Left renal pelvis (tissue), 4 donors: Measurements from ENCODE around the gene QRFP. TPM values are rescaled to one million over a fixed set of nuclear protein-coding genes. Genes with fewer than 3 reads are reported as not detected.
"Not testable (repeated sequence)": the region's sequence is repeated elsewhere in the genome, so short reads cannot be mapped to it uniquely, and the experiment has no call there.

Experiments
- DNase-seq, 4 donors: peaks; one replicate each; pipeline ENCODE4 v3.0.0-alpha.2; 2013; ENCODE audit warnings: low read depth in 4 of 4, low spot score in 3 of 4
- polyA plus RNA-seq, 4 donors: library from polyadenylated mRNA; unstranded; fragments of 120-200 nt; gene quantifications; one replicate each; pipeline ENCODE4 v1.2.1, GENCODE V29; 2013; ENCODE audit not compliant: insufficient read length in 4 of 4

QRFP gene
- polyA plus RNA-seq, 4 donors, result 0.37 to 0.61 (median 0.59) TPM

GRCh38 chr9:130858739-130859705, 37.6 kb downstream of the QRFP start:
- no peak for DNase-seq

- DNase-seq, result no peak
Measured at GRCh38 chr9:130857864-130858738, 38.5 kb downstream of the QRFP start.

GRCh38 chr9:130856474-130856873, 40.1 kb downstream of the QRFP start:
- no peak for DNase-seq

- DNase-seq, result no peak
Measured at GRCh38 chr9:130854835-130855234, 41.8 kb downstream of the QRFP start.

GRCh38 chr9:130854092-130854491, 42.5 kb downstream of the QRFP start:
- DNase-seq, result no peak

GRCh38 chr9:130852801-130853200, 43.8 kb downstream of the QRFP start:
- no peak for DNase-seq

- DNase-seq, result no peak
Measured at GRCh38 chr9:130849356-130849755, 47.3 kb downstream of the QRFP start.

GRCh38 chr9:130848514-130848913, 48.1 kb downstream of the QRFP start:
- not testable (repeated sequence) for DNase-seq

- DNase-seq, result no peak
Measured at GRCh38 chr9:130847306-130848217, 49.0 kb downstream of the QRFP start.

GRCh38 chr9:130846487-130847305, 49.9 kb downstream of the QRFP start:
- no peak for DNase-seq

- DNase-seq, result no peak
Measured at GRCh38 chr9:130845901-130846481, 50.6 kb downstream of the QRFP start.

- DNase-seq, result no peak
Measured at GRCh38 chr9:130845254-130845653, 51.4 kb downstream of the QRFP start.

- DNase-seq, result no peak
Measured at GRCh38 chr9:130844044-130844451, 52.6 kb downstream of the QRFP start.

- no peak for DNase-seq
Measured at GRCh38 chr9:130843049-130843908, 53.3 kb downstream of the QRFP start.
